GM18873 (cell line): Measurements from ENCODE around the gene ZNF30.
"Not testable (repeated sequence)": the region's sequence is repeated elsewhere in the genome, so short reads cannot be mapped to it uniquely, and the experiment has no call there.

Source experiments
- ATAC-seq: cut with Tn5 transposase; IDR thresholded peaks from one replicate; pipeline ENCODE4 v1.9.1; 2021; ENCODE audit warnings: mild to moderate bottlenecking, moderate library complexity, moderate number of reproducible peaks; ENCODE audit not compliant: unreplicated experiment, low FRiP score

ZNF30 gene

GRCh38 chr19:34984287-34984686 is 57.6 kb downstream of the ZNF30 start:
- ATAC-seq: no peak

GRCh38 chr19:34985249-34986022 is 58.7 kb downstream of the ZNF30 start:
- ATAC-seq: no peak

GRCh38 chr19:34988119-34988518 is 61.4 kb downstream of the ZNF30 start:
- no peak for ATAC-seq

GRCh38 chr19:34989298-34989697 is 62.6 kb downstream of the ZNF30 start:
- ATAC-seq: no peak

GRCh38 chr19:34990578-34991192 is 64.0 kb downstream of the ZNF30 start:
- no peak for ATAC-seq

GRCh38 chr19:34991542-34992333 is 65.0 kb downstream of the ZNF30 start:
- ATAC-seq: no peak

- ATAC-seq: not testable (repeated sequence)
Observed at GRCh38 chr19:34992582-34992981, 65.9 kb downstream of the ZNF30 start.

- no peak for ATAC-seq
Observed at GRCh38 chr19:34994286-34994642, 67.6 kb downstream of the ZNF30 start.
